ENCODE results near the gene APOC4. TPM values are rescaled to one million over a fixed set of nuclear protein-coding genes. Genes with fewer than 3 reads are reported as not detected.
"Not testable (repeated sequence)": the region's sequence is repeated elsewhere in the genome, so short reads cannot be mapped to it uniquely, and the experiment has no call there.

APOC4 gene
- 297 TPM for total RNA-seq

GRCh38 chr19:44942067-44942571 is at the start of gene APOC4:
APOC4 (plus strand) TSS chr19:44942237; CDS start chr19:44942278, 41 bp downstream.
- DNase-seq (ENCODE audit: low spot score) (peak; percentile 92), ATAC-seq (peak; percentile 64)

GRCh38 chr19:44892932-44893331 is 49.1 kb upstream of the APOC4 start:
- ATAC-seq (no peak), DNase-seq (ENCODE audit: low spot score) (no peak)

DNA sequence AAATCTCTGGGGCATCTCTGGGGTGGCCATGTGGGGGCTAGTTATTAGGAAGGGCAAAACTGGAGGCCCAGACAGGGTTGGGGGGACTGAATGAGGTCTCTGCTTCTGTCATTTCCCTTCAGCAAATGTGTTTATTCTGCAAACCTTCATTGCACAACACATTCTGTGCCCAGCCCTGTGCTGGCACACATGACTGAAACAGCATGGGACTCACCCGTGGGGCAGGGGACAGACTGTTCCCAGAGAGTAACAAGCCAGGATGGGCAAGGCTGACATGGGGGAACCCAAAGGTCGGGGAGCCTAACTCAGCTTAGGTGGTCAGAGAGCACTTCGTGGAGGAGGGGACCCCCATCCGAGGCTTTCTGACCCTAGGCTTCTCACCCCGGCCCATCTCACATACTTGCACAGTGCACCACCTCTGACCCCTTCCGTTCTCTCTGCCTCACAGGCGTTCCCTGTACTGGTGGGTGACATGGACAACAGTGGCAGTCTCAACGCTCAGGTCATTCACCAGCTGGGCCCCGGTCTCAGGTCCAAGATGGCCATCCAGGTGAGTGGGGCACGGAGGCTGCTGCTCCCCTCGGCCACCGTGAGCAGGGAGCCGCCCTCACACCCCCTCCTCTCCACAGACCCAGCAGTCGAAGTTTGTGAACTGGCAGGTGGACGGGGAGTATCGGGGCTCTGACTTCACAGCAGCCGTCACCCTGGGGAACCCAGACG is 48.5 kb upstream of the APOC4 start:
- ATAC-seq (no peak), DNase-seq (ENCODE audit: low spot score) (no peak)

- ATAC-seq = no peak
- no peak for DNase-seq (ENCODE audit: low spot score)
Observed at GRCh38 chr19:44894052-44894400, 48.0 kb upstream of the APOC4 start.

GRCh38 chr19:44894946-44895345 is 47.1 kb upstream of the APOC4 start:
- DNase-seq (ENCODE audit: low spot score) = no peak

GRCh38 chr19:44897835-44898234 is 44.2 kb upstream of the APOC4 start:
- ATAC-seq (no peak), DNase-seq (ENCODE audit: low spot score) (no peak)

More at GRCh38 chr19:44894946-44895345, 47.1 kb upstream of the APOC4 start:
- ATAC-seq = no peak

- DNase-seq (ENCODE audit: low spot score) (no peak), ATAC-seq (no peak)
Observed at GRCh38 chr19:44900328-44901244, 41.5 kb upstream of the APOC4 start.

DNA sequence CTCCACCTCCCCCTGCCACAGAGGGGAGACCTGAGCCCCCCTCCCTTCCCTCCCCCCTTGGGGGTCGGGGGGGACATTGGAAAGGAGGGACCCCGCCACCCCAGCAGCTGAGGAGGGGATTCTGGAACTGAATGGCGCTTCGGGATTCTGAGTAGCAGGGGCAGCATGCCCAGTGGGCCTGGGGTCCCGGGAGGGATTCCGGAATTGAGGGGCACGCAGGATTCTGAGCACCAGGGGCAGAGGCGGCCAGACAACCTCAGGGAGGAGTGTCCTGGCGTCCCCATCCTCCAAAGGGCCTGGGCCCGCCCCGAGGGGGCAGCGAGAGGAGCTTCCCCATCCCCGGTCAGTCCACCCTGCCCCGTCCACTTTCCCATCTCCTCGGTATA is 38.8 kb upstream of the APOC4 start:
- DNase-seq (ENCODE audit: low spot score) (no peak), ATAC-seq (no peak)

DNA sequence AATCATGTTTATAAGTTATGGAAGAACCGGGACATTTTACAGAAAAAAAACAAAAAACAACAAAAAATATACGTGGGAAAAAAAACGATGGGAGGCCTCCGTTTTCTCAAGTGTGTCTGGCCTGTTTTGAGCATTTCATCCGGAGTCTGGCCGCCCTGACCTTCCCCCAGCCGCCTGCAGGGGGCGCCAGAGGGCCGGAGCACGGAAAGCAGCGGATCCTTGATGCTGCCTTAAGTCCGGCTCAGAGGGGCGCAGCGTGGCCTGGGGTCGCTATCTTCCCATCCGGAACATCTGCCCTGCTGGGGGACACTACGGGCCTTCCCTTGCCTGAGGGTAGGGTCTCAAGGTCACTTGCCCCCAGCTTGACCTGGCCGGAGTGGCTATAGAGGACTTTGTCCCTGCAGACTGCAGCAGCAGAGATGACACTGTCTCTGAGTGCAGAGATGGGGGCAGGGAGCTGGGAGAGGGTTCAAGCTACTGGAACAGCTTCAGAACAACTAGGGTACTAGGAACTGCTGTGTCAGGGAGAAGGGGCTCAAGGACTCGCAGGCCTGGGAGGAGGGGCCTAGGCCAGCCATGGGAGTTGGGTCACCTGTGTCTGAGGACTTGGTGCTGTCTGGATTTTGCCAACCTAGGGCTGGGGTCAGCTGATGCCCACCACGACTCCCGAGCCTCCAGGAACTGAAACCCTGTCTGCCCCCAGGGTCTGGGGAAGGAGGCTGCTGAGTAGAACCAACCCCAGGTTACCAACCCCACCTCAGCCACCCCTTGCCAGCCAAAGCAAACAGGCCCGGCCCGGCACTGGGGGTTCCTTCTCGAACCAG is 38.2 kb upstream of the APOC4 start:
- ATAC-seq = peak; percentile 66
- peak; percentile 92 for DNase-seq (ENCODE audit: low spot score)

DNA sequence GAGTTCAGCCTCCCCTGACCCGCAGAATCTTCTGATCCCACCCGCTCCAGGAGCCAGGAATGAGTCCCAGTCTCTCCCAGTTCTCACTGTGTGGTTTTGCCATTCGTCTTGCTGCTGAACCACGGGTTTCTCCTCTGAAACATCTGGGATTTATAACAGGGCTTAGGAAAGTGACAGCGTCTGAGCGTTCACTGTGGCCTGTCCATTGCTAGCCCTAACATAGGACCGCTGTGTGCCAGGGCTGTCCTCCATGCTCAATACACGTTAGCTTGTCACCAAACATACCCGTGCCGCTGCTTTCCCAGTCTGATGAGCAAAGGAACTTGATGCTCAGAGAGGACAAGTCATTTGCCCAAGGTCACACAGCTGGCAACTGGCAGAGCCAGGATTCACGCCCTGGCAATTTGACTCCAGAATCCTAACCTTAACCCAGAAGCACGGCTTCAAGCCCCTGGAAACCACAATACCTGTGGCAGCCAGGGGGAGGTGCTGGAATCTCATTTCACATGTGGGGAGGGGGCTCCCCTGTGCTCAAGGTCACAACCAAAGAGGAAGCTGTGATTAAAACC is 37.5 kb upstream of the APOC4 start:
- ATAC-seq = peak; percentile 6

GRCh38 chr19:44905437-44906160 is 36.4 kb upstream of the APOC4 start, which contains the start of gene APOE:
APOE (plus strand) TSS chr19:44905796; CDS start chr19:44906625, 829 bp downstream.
- ATAC-seq (peak; percentile 58), DNase-seq (ENCODE audit: low spot score) (peak; percentile 89)

More for the DNA sequence above, 37.5 kb upstream of the APOC4 start:
- peak; percentile 65 for DNase-seq (ENCODE audit: low spot score)

DNA sequence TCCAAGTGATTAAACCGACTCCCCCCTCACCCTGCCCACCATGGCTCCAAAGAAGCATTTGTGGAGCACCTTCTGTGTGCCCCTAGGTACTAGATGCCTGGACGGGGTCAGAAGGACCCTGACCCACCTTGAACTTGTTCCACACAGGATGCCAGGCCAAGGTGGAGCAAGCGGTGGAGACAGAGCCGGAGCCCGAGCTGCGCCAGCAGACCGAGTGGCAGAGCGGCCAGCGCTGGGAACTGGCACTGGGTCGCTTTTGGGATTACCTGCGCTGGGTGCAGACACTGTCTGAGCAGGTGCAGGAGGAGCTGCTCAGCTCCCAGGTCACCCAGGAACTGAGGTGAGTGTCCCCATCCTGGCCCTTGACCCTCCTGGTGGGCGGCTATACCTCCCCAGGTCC is 34.4 kb upstream of the APOC4 start:
- no peak for DNase-seq (ENCODE audit: low spot score)

DNA sequence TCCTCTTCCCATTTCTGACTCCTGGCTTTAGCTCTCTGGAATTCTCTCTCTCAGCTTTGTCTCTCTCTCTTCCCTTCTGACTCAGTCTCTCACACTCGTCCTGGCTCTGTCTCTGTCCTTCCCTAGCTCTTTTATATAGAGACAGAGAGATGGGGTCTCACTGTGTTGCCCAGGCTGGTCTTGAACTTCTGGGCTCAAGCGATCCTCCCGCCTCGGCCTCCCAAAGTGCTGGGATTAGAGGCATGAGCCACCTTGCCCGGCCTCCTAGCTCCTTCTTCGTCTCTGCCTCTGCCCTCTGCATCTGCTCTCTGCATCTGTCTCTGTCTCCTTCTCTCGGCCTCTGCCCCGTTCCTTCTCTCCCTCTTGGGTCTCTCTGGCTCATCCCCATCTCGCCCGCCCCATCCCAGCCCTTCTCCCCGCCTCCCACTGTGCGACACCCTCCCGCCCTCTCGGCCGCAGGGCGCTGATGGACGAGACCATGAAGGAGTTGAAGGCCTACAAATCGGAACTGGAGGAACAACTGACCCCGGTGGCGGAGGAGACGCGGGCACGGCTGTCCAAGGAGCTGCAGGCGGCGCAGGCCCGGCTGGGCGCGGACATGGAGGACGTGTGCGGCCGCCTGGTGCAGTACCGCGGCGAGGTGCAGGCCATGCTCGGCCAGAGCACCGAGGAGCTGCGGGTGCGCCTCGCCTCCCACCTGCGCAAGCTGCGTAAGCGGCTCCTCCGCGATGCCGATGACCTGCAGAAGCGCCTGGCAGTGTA is 33.8 kb upstream of the APOC4 start:
- ATAC-seq (no peak), DNase-seq (ENCODE audit: low spot score) (no peak)

More for the DNA sequence above, 34.4 kb upstream of the APOC4 start:
- no peak for ATAC-seq

DNA sequence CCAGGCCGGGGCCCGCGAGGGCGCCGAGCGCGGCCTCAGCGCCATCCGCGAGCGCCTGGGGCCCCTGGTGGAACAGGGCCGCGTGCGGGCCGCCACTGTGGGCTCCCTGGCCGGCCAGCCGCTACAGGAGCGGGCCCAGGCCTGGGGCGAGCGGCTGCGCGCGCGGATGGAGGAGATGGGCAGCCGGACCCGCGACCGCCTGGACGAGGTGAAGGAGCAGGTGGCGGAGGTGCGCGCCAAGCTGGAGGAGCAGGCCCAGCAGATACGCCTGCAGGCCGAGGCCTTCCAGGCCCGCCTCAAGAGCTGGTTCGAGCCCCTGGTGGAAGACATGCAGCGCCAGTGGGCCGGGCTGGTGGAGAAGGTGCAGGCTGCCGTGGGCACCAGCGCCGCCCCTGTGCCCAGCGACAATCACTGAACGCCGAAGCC is 33.2 kb upstream of the APOC4 start:
- ATAC-seq (no peak), DNase-seq (ENCODE audit: low spot score) (no peak)

DNA sequence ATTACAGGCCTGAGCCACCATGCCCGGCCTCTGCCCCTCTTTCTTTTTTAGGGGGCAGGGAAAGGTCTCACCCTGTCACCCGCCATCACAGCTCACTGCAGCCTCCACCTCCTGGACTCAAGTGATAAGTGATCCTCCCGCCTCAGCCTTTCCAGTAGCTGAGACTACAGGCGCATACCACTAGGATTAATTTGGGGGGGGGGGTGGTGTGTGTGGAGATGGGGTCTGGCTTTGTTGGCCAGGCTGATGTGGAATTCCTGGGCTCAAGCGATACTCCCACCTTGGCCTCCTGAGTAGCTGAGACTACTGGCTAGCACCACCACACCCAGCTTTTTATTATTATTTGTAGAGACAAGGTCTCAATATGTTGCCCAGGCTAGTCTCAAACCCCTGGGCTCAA is 32.3 kb upstream of the APOC4 start:
- ATAC-seq (no peak), DNase-seq (ENCODE audit: low spot score) (no peak)

DNA sequence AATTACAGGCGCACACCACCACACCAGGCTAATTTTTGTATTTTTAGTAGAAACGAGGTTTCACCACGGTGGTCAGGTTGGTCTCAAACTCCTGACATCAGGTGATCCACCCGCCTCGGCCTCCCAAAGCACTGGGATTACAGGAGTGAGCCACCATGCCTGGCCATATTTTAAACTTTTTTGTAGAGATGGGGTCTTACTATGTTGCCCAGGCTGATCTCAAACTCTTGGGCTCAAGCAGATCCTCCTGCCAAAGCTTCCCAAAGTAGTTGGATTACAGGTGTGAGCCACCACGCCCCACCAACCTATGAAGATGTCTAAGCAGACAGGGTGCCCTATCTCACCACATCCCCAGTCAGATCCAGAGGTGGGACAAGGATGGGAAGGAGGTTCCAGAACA is 30.1 kb upstream of the APOC4 start:
- not testable (repeated sequence) for ATAC-seq; DNase-seq (ENCODE audit: low spot score)

DNA sequence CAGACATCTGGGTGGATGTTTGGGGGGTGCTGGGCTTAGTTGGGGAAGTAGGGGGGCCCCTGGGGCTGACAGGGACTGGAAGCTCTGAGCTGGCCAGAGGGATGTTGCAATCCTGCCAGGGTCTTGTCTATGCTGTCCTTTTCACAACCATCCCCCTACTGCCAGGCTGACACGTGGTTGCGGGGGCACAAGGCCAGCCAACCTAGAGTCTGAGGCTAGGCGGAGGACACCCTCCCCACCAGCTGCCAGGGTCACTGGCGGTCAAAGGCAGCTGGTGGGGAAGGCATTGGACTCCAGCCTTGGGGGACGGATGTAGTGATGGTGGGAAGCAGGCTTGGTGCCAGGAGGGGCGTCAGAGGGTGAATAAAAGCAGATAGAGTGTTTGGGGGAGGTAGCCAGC is 29.2 kb upstream of the APOC4 start:
- ATAC-seq (peak; percentile 54), DNase-seq (ENCODE audit: low spot score) (peak; percentile 98)

DNA sequence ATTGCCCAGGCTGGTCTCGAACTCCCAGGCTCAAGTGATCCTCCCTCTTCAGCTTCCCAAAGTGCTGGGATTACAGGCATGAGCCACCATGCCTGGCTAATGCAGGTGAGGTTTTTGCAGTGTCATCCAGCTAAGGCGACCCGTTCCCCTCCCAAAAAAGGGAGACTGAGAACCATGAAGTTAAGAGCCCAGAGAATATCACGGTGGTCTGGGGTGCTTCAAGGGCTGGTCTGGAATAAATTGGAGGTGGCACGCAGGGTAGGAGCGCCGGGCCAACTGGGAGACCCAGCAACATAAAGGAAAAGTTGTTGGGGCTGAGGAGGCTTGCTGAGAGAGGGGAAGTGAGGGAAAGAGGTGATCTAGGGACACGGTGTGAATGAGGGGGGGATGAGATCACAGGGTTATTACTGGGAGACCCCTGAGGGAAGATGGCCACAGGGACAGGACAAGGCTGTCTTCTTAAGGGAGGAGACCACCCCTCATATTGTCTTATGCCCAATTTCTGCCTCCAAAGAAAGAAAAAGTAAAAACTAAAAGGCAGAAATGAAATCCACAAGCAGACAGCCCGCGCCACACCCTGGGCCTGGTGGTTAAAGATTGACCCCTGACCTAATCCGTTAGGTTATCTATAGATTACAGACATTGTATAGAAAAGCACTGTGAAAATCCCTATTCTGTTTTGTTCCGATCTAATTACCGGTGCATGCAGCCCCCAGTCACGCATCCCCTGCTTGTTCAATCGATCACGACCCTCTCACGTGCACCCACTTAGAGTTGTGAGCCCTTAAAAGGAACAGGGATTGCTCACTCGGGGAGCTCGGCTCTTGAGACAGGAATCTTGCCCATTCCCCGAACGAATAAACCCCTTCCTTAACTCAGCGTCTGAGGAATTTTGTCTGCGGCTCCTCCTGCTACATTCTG is 28.3 kb upstream of the APOC4 start:
- DNase-seq (ENCODE audit: low spot score); ATAC-seq: not testable (repeated sequence)
